Measurements from ENCODE around the gene IL13RA1. TPM values are rescaled to one million over a fixed set of nuclear protein-coding genes. Genes with fewer than 3 reads are reported as not detected.

Gene IL13RA1
- total and polyA plus RNA-seq, 2 experiments from 2014 or later, result 2.7 to 6.6 TPM

DNA sequence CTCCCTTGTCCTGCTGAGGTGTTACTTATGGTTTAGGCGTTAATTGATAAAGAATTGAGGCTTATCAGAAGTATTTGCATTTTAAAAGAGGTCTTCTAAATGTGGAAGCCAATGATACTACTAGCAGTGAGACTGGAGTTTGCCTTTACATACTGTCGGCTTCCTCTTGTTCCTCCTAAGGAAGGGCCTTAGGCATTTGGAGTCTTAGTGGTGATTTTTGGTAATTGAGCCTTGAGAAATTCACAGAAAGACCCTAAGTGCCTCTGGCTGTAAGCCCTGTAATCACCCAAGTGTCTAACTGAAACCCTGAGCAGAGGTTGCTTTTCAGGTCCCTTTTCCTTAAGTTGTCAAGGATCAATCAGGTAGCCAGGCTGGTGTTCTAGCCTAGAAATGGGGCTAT, 14.8 kb downstream of the IL13RA1 start (continued):
- TF ChIP-seq, protein P1, sequence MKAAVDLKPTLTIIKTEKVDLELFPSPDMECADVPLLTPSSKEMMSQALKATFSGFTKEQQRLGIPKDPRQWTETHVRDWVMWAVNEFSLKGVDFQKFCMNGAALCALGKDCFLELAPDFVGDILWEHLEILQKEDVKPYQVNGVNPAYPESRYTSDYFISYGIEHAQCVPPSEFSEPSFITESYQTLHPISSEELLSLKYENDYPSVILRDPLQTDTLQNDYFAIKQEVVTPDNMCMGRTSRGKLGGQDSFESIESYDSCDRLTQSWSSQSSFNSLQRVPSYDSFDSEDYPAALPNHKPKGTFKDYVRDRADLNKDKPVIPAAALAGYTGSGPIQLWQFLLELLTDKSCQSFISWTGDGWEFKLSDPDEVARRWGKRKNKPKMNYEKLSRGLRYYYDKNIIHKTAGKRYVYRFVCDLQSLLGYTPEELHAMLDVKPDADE (IDR thresholded peaks at IDR 0.05), result no peak
- TF ChIP-seq EZH2phosphoT487 (IDR thresholded peaks at IDR 0.05; ENCODE audit: unreplicated experiment), result no peak

DNA sequence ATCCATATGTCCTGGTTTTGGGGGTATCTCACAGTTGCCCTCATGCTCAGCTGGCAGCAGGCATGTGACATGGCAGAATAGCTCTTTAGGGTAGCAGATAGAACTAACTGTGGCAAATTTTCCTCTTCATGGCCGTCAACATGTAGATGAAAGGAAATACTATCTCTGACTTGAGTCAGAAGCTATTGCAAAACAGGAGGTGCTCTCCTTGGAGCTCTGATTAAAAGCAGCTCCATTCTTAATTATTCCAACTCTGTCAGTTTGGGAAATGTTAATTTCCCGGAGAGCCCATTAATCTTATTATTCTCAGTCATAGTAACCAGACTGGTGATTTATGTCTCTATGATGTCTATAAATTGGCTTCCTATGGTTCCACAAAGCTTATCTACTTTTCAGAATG, 18.2 kb downstream of the IL13RA1 start:
- no peaks in the 10 kb centered on the region for H4K20me1 ChIP-seq (replicated peaks; ENCODE audit: insufficient read depth)
- no peak overlapping the region for H2AFZ ChIP-seq
- H3K9me3 Mint-ChIP-seq, result no peaks in the 10 kb centered on the region
- H3K4me3 Mint-ChIP-seq, result no peak overlapping the region
- no peak overlapping the region for H3K4me3 ChIP-seq
- peaks cover 2% of the 10 kb centered on the region for H3K27me3 Mint-ChIP-seq (ENCODE audit: insufficient read depth, low read depth, poor library complexity)
- peaks cover 8% of the 10 kb centered on the region; the same call in 1 of the 2 replicates for H3K4me1 ChIP-seq (ENCODE audit: insufficient read depth)
- peaks cover 16% of the 10 kb centered on the region for H3K4me1 Mint-ChIP-seq
- no peaks in the 10 kb centered on the region for H3F3A ChIP-seq (replicated peaks; ENCODE audit: low read depth)
- no peaks in the 10 kb centered on the region for H3K36me3 ChIP-seq (ENCODE audit: insufficient read depth)
- H3K27me3 ChIP-seq (ENCODE audit: insufficient read depth), result no peaks in the 10 kb centered on the region
- no peaks in the 10 kb centered on the region for H3K79me2 ChIP-seq (replicated peaks; ENCODE audit: insufficient read depth)
- H3K27ac ChIP-seq (ENCODE audit: low read depth), result no peak overlapping the region
- H3K36me3 Mint-ChIP-seq (ENCODE audit: low read depth), result no peaks in the 10 kb centered on the region
- H3K9me2 ChIP-seq (ENCODE audit: insufficient read depth), result no peaks in the 10 kb centered on the region
- DNase-seq (ENCODE audit: low spot score), result no peak
- H3K4me2 ChIP-seq, result no peak overlapping the region
- no peak for ATAC-seq
- H3K27ac Mint-ChIP-seq, result no peak overlapping the region
- TF ChIP-seq JUNB (IDR thresholded peaks at IDR 0.05; ENCODE audit: unreplicated experiment) (no peak), STAT1 (IDR thresholded peaks at IDR 0.05; ENCODE audit: unreplicated experiment) (no peak), ZNF331 (CRISPR knock-in tag; IDR thresholded peaks at IDR 0.05; ENCODE audit: low read depth) (no peak), CREB1 (CRISPR knock-in tag; IDR thresholded peaks at IDR 0.05; ENCODE audit: low read depth) (no peak), ZNF114 (CRISPR knock-in tag; IDR thresholded peaks at IDR 0.05) (no peak), EZH2 (IDR thresholded peaks at IDR 0.05; ENCODE audit: low read depth, unreplicated experiment) (no peak), NANOG (IDR thresholded peaks at IDR 0.05; ENCODE audit: borderline replicate concordance) (no peak), POLR2AphosphoS5 (IDR thresholded peaks at IDR 0.05; ENCODE audit: low read depth) (no peak)
- TF ChIP-seq, protein P2, sequence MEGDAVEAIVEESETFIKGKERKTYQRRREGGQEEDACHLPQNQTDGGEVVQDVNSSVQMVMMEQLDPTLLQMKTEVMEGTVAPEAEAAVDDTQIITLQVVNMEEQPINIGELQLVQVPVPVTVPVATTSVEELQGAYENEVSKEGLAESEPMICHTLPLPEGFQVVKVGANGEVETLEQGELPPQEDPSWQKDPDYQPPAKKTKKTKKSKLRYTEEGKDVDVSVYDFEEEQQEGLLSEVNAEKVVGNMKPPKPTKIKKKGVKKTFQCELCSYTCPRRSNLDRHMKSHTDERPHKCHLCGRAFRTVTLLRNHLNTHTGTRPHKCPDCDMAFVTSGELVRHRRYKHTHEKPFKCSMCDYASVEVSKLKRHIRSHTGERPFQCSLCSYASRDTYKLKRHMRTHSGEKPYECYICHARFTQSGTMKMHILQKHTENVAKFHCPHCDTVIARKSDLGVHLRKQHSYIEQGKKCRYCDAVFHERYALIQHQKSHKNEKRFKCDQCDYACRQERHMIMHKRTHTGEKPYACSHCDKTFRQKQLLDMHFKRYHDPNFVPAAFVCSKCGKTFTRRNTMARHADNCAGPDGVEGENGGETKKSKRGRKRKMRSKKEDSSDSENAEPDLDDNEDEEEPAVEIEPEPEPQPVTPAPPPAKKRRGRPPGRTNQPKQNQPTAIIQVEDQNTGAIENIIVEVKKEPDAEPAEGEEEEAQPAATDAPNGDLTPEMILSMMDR (conservative IDR thresholded peaks at IDR 0.05; ENCODE audit: low read depth in 2 of 2), result no peak
- TF ChIP-seq, protein P1 (IDR thresholded peaks at IDR 0.05), result no peak
- TF ChIP-seq, protein P3, sequence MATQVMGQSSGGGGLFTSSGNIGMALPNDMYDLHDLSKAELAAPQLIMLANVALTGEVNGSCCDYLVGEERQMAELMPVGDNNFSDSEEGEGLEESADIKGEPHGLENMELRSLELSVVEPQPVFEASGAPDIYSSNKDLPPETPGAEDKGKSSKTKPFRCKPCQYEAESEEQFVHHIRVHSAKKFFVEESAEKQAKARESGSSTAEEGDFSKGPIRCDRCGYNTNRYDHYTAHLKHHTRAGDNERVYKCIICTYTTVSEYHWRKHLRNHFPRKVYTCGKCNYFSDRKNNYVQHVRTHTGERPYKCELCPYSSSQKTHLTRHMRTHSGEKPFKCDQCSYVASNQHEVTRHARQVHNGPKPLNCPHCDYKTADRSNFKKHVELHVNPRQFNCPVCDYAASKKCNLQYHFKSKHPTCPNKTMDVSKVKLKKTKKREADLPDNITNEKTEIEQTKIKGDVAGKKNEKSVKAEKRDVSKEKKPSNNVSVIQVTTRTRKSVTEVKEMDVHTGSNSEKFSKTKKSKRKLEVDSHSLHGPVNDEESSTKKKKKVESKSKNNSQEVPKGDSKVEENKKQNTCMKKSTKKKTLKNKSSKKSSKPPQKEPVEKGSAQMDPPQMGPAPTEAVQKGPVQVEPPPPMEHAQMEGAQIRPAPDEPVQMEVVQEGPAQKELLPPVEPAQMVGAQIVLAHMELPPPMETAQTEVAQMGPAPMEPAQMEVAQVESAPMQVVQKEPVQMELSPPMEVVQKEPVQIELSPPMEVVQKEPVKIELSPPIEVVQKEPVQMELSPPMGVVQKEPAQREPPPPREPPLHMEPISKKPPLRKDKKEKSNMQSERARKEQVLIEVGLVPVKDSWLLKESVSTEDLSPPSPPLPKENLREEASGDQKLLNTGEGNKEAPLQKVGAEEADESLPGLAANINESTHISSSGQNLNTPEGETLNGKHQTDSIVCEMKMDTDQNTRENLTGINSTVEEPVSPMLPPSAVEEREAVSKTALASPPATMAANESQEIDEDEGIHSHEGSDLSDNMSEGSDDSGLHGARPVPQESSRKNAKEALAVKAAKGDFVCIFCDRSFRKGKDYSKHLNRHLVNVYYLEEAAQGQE (IDR thresholded peaks at IDR 0.05; ENCODE audit: unreplicated experiment), result no peak

All from GM23338 (cell line).